SW 1271 (cell line): ENCODE results near the gene SHROOM4.

Experiments used
- DNase-seq, 2 experiments: peaks; one replicate each; lab custom pipeline; 2025; lab: John Stamatoyannopoulos, UW

Gene SHROOM4

GRCh38 chrX:50780144-50780543 lies 33.9 kb downstream of the SHROOM4 start:
- no peak for DNase-seq

GRCh38 chrX:50779694-50780093 lies 34.3 kb downstream of the SHROOM4 start:
- no peak for DNase-seq

- DNase-seq = no peak
These were observed 35.7 kb downstream of the SHROOM4 start for GRCh38 chrX:50778272-50778671.

GRCh38 chrX:50776248-50776647 lies 37.7 kb downstream of the SHROOM4 start:
- DNase-seq = no peak

GRCh38 chrX:50771382-50771781 lies 42.6 kb downstream of the SHROOM4 start:
- DNase-seq = no peak

- DNase-seq = no peak
These were observed 43.3 kb downstream of the SHROOM4 start for GRCh38 chrX:50770702-50771101.

GRCh38 chrX:50769389-50770063 lies 44.5 kb downstream of the SHROOM4 start:
- DNase-seq = no peak

GRCh38 chrX:50768801-50769200 lies 45.2 kb downstream of the SHROOM4 start:
- no peak for DNase-seq

GRCh38 chrX:50765986-50766385 lies 48.0 kb downstream of the SHROOM4 start:
- DNase-seq = no peak

GRCh38 chrX:50762578-50762977 lies 51.4 kb downstream of the SHROOM4 start:
- no peak for DNase-seq

- no peak for DNase-seq
These were observed 57.7 kb downstream of the SHROOM4 start for GRCh38 chrX:50756276-50756675.

- DNase-seq = no peak
These were observed 62.9 kb downstream of the SHROOM4 start for GRCh38 chrX:50751091-50751490.

GRCh38 chrX:50747471-50747900 lies 66.5 kb downstream of the SHROOM4 start:
- DNase-seq = no peak

- DNase-seq = no peak
These were observed 77.3 kb downstream of the SHROOM4 start for GRCh38 chrX:50736656-50737055.

GRCh38 chrX:50726296-50726695 lies 87.7 kb downstream of the SHROOM4 start:
- DNase-seq = no peak

GRCh38 chrX:50725310-50725709 lies 88.7 kb downstream of the SHROOM4 start:
- no peak for DNase-seq

GRCh38 chrX:50723006-50723405 lies 91.0 kb downstream of the SHROOM4 start:
- no peak for DNase-seq

GRCh38 chrX:50721764-50722521 lies 92.1 kb downstream of the SHROOM4 start:
- no peak for DNase-seq

- DNase-seq = no peak
These were observed 94.4 kb downstream of the SHROOM4 start for GRCh38 chrX:50719614-50720013.

GRCh38 chrX:50718776-50719175 lies 95.2 kb downstream of the SHROOM4 start:
- DNase-seq = no peak

- no peak for DNase-seq
These were observed 97.3 kb downstream of the SHROOM4 start for GRCh38 chrX:50716706-50717105.

GRCh38 chrX:50712777-50713176 lies 101.2 kb downstream of the SHROOM4 start:
- DNase-seq = no peak

GRCh38 chrX:50711907-50712306 lies 102.1 kb downstream of the SHROOM4 start:
- DNase-seq = no peak
